ENCODE measurements around the gene ZC3H11A. TPM values are rescaled to one million over a fixed set of nuclear protein-coding genes. Genes with fewer than 3 reads are reported as not detected.

The ZC3H11A gene
- total and polyA plus RNA-seq, 2 of the 4 experiments (the other 2 are of a cell fraction): 52.1 to 66.5 TPM

DNA sequence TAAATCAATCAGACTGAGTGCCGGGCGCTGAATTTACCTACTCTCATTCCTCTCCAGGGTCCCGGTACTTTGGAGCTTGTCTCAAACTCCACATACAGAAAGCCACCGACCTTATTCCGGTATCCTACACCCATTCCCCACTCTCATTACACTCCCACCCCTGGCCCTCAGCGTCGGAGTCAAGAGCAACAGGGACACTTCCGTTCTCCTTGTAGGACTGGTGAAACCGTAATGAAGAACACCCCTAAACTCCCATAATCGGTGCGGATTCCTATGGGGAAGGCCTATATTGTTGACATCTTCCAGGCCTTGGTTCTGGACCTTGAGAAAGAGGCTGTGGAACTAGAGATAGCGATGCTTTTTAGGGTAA, 798 bp downstream of the ZC3H11A start:
- Histone ChIP-seq H2BK120ac (ENCODE audit: low read depth, low read length) (peak overlapping the region; percentile 87), H3K9me1 (ENCODE audit: insufficient read depth, low read length) (peaks cover 10% of the 10 kb centered on the region), H2BK20ac (ENCODE audit: low read depth, low read length) (peak overlapping the region; percentile 46; the same call in 1 of the 2 replicates), H4K20me1 (ENCODE audit: insufficient read depth, low read length) (peaks cover 47% of the 10 kb centered on the region), H4K91ac (ENCODE audit: insufficient read depth, low read depth, low read length) (peak overlapping the region; percentile 93), H3K27ac (ENCODE audit: insufficient read depth, low read length) (peak overlapping the region; percentile 81), H3K79me1 (ENCODE audit: low read depth in 1 of 2, low read length in 2 of 2) (peaks cover 10 to 44% of the 10 kb centered on the region in 2 experiments; a peak in 3 of 4 replicates), H4K8ac (ENCODE audit: low read depth in 2 of 2, low read length in 2 of 2) (peak overlapping the region; percentile 35 to 86; a peak in 3 of 4 replicates), H3K36me3 (ENCODE audit: control insufficient read depth, insufficient read depth, low read length) (peaks cover 14% of the 10 kb centered on the region), H3K4me1 (ENCODE audit: control insufficient read depth, insufficient read depth, low read length) (peaks cover 12% of the 10 kb centered on the region), H2AFZ (replicated peaks; ENCODE audit: low read length, poor library complexity) (peak overlapping the region; percentile 72), H2AK9ac (replicated peaks; ENCODE audit: low read depth, low read length, poor library complexity) (peak overlapping the region; percentile 89), H3K4ac (ENCODE audit: low read depth, low read length) (peak overlapping the region; percentile 95), H3K27me3 (ENCODE audit: control insufficient read depth, insufficient read depth, low read length) (no peaks in the 10 kb centered on the region), H3K4me3 (ENCODE audit: insufficient read depth, low read depth, low read length) (peak overlapping the region; percentile 86), H3K4me2 (ENCODE audit: low read depth, low read length) (peak overlapping the region; percentile 91), H4K5ac (ENCODE audit: low read depth, low read length) (peak overlapping the region; percentile 24), H3K14ac (replicated peaks; ENCODE audit: low read depth, low read length) (peak overlapping the region; percentile 100), H3K23ac (ENCODE audit: low read depth, low read length) (peak overlapping the region; percentile 91), H3K9me3 (ENCODE audit: control insufficient read depth, insufficient read depth, low read length) (peaks cover 2% of the 10 kb centered on the region; the same call in 1 of the 2 replicates), H2BK15ac (ENCODE audit: low read depth, low read length) (no peak overlapping the region), H2AK5ac (ENCODE audit: low read depth, low read length) (peak overlapping the region; percentile 92), H2BK5ac (ENCODE audit: low read depth, low read length, poor library complexity, severe bottlenecking) (peak overlapping the region; percentile 83), H3K9ac (ENCODE audit: low read depth, low read length) (peak overlapping the region; percentile 85), H3K56ac (ENCODE audit: extremely low read depth, insufficient read depth, low read length) (peak overlapping the region; percentile 93), H3K18ac (ENCODE audit: low read depth, low read length) (peak overlapping the region; percentile 72)
- ATAC-seq (ENCODE audit: low read depth) (peak; percentile 25), DNase-seq (peak; percentile 26)
- TF ChIP-seq MAFK (IDR thresholded peaks at IDR 0.05; ENCODE audit: low read depth, low read length) (no peak), CEBPB (IDR thresholded peaks at IDR 0.05; ENCODE audit: low read depth, low read length) (no peak), CHD1 (IDR thresholded peaks at IDR 0.05; ENCODE audit: low read depth, low read length) (no peak), POLR2A (IDR thresholded peaks at IDR 0.05; ENCODE audit: low read depth, low read length) (no peak), BHLHE40 (IDR thresholded peaks at IDR 0.05; ENCODE audit: low read depth, low read length) (no peak), RCOR1 (IDR thresholded peaks at IDR 0.05; ENCODE audit: insufficient replicate concordance, low read length) (no peak), NFE2L2 (IDR thresholded peaks at IDR 0.05; ENCODE audit: low read depth, low read length) (no peak), RFX5 (IDR thresholded peaks at IDR 0.05; ENCODE audit: low read depth, low read length) (no peak), SMC3 (IDR thresholded peaks at IDR 0.05; ENCODE audit: low read depth, low read length) (no peak), FOS (IDR thresholded peaks at IDR 0.05; ENCODE audit: low read depth, low read length) (no peak), RAD21 (IDR thresholded peaks at IDR 0.05; ENCODE audit: low read length) (no peak), MXI1 (IDR thresholded peaks at IDR 0.05; ENCODE audit: borderline replicate concordance, low read depth, low read length) (no peak), MAZ (IDR thresholded peaks at IDR 0.05; ENCODE audit: borderline replicate concordance, low read depth, low read length) (no peak)
- TF ChIP-seq, protein P1, sequence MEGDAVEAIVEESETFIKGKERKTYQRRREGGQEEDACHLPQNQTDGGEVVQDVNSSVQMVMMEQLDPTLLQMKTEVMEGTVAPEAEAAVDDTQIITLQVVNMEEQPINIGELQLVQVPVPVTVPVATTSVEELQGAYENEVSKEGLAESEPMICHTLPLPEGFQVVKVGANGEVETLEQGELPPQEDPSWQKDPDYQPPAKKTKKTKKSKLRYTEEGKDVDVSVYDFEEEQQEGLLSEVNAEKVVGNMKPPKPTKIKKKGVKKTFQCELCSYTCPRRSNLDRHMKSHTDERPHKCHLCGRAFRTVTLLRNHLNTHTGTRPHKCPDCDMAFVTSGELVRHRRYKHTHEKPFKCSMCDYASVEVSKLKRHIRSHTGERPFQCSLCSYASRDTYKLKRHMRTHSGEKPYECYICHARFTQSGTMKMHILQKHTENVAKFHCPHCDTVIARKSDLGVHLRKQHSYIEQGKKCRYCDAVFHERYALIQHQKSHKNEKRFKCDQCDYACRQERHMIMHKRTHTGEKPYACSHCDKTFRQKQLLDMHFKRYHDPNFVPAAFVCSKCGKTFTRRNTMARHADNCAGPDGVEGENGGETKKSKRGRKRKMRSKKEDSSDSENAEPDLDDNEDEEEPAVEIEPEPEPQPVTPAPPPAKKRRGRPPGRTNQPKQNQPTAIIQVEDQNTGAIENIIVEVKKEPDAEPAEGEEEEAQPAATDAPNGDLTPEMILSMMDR (conservative IDR thresholded peaks at IDR 0.05; ENCODE audit: low read depth, low read length): no peak
- TF ChIP-seq, protein P2, sequence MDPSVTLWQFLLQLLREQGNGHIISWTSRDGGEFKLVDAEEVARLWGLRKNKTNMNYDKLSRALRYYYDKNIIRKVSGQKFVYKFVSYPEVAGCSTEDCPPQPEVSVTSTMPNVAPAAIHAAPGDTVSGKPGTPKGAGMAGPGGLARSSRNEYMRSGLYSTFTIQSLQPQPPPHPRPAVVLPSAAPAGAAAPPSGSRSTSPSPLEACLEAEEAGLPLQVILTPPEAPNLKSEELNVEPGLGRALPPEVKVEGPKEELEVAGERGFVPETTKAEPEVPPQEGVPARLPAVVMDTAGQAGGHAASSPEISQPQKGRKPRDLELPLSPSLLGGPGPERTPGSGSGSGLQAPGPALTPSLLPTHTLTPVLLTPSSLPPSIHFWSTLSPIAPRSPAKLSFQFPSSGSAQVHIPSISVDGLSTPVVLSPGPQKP (IDR thresholded peaks at IDR 0.05; ENCODE audit: borderline replicate concordance, low read depth, low read length): no peak
- TF ChIP-seq, protein P3, sequence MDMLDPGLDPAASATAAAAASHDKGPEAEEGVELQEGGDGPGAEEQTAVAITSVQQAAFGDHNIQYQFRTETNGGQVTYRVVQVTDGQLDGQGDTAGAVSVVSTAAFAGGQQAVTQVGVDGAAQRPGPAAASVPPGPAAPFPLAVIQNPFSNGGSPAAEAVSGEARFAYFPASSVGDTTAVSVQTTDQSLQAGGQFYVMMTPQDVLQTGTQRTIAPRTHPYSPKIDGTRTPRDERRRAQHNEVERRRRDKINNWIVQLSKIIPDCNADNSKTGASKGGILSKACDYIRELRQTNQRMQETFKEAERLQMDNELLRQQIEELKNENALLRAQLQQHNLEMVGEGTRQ (IDR thresholded peaks at IDR 0.05; ENCODE audit: low read depth, low read length): no peak
- BruUV-seq (replicated peaks): no TSS peak
- POLR2A ChIA-PET (ENCODE audit: unreplicated experiment): no interaction called here
- CTCF ChIA-PET: no interaction called here
- WGBS, 2 experiments (ENCODE audit: extremely low coverage in 2 of 2, insufficient read length in 1 of 2): 0% methylated on average over 4 of the region's 12 CpGs; no CpG with 5 or more reads in 1 of the 2 experiments
- intact Hi-C loops (cut with micrococcal nuclease): loop anchor here (5.0 kb wide), 1 partner anchor 239 kb away; no protein-coding TSS in a partner anchor
- dilution Hi-C loops (cut with HindIII; ENCODE audit: low sequenced_read_pairs, unreplicated experiment): no loop called here
- in situ Hi-C loops (cut with MboI; ENCODE audit: low sequenced_read_pairs): no loop called here
